DND-41 (cell line): ENCODE data around the gene KIAA0586.

Source experiments
- EZH2 ChIP-seq: IDR thresholded peaks from 3 replicates; pipeline ENCODE4 v1.6.1; 2012; ENCODE audit warnings: borderline replicate concordance, low read depth, mild to moderate bottlenecking, moderate library complexity, low read length, inconsistent platforms; ENCODE audit not compliant: severe bottlenecking
- TF ChIP-seq, protein P1 (sequence below): IDR thresholded peaks from 2 replicates; pipeline ENCODE4 v1.5.1; 2012; ENCODE audit warnings: borderline replicate concordance, low read length, moderate library complexity, mild to moderate bottlenecking; ENCODE audit not compliant: poor library complexity, severe bottlenecking; ENCODE audit errors: extremely low read depth

DNA sequence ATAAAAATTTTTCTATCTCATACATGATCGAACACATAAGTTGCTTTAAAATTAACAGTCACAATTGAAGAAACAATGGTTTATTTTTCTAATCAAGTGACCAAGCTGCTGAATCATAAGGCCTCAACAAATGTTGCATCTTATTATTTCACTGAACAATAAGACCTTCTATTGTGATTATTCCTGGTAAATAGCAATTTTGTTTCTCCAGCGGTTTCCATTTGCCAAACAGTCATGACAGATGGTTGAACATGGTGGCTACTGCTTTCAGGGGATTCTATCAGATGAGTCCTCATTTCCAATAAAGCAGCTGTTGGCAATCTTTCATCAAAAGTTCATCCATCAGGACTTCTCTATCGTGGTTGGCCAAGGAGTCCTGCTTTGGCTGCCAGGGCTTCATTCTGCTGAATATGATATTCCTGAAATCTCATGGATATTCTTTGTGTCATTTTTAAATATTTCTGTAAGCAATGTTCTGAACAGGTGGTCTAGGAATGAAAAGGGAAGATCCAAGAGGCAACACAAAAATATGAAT is 18.8 kb upstream of the KIAA0586 start:
- no peak for TF ChIP-seq EZH2
- TF ChIP-seq, protein P1, sequence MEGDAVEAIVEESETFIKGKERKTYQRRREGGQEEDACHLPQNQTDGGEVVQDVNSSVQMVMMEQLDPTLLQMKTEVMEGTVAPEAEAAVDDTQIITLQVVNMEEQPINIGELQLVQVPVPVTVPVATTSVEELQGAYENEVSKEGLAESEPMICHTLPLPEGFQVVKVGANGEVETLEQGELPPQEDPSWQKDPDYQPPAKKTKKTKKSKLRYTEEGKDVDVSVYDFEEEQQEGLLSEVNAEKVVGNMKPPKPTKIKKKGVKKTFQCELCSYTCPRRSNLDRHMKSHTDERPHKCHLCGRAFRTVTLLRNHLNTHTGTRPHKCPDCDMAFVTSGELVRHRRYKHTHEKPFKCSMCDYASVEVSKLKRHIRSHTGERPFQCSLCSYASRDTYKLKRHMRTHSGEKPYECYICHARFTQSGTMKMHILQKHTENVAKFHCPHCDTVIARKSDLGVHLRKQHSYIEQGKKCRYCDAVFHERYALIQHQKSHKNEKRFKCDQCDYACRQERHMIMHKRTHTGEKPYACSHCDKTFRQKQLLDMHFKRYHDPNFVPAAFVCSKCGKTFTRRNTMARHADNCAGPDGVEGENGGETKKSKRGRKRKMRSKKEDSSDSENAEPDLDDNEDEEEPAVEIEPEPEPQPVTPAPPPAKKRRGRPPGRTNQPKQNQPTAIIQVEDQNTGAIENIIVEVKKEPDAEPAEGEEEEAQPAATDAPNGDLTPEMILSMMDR: no peak
